Uterine smooth muscle cell (primary cell): ENCODE measurements around the gene EBNA1BP2. TPM values are rescaled to one million over a fixed set of nuclear protein-coding genes. Genes with fewer than 3 reads are reported as not detected.

Experiments
- total RNA-seq: library from RNA; depleted of rRNA; stranded (reverse); fragments of >200 nt; gene quantifications from 2 replicates; pipeline ENCODE4 v1.2.3, GENCODE V29; 2014

EBNA1BP2 gene, protein sequence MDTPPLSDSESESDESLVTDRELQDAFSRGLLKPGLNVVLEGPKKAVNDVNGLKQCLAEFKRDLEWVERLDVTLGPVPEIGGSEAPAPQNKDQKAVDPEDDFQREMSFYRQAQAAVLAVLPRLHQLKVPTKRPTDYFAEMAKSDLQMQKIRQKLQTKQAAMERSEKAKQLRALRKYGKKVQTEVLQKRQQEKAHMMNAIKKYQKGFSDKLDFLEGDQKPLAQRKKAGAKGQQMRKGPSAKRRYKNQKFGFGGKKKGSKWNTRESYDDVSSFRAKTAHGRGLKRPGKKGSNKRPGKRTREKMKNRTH
- 92.6 and 174 TPM in 2 replicates for total RNA-seq

DNA sequence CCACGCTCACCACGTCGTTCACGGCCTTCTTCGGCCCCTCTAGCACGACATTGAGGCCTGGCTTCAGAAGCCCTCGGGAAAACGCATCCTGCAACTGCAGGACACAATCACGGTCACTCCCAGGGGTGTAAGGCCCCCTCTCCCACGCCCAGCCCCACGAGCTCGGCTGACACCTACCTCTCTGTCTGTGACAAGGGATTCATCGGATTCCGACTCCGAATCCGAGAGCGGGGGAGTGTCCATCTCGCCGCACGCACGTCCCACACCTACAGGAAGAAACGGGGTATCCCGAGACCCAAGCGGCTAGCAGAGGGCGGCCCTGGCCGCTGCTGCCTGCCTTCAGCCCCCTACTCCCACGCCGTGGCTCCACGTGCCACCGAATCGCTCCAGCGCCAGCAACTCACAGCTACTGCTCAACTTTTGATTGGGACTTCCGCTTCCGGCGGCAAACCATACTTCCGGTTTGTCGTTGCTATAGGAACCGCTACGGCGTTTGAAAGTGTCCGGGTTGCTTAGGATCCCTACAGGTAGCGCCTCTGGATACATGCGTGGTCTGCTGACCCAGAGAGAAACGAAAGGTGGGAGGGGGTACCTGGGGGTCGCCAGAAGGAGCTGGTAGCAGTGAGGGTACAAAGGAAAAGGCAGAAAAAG lies at the start of gene EBNA1BP2, which contains the start of gene CFAP57:
EBNA1BP2 (minus strand) TSS at position 415 of the 651 bp plus-strand sequence; CDS start at position 243, 172 bp downstream.
CFAP57 (plus strand) TSS at position 455 of the 651 bp plus-strand sequence. CDS start 424 bp downstream, outside the sequence.

Other genes starting within 250 kb of the EBNA1BP2 start
- 76.0 and 113 TPM in 2 replicates for gene SLC2A1, start 213.4 kb downstream of the EBNA1BP2 start, total RNA-seq
- 0.22 and 0.75 TPM in 2 replicates for gene CFAP57, start within 50 bp of the EBNA1BP2 start, total RNA-seq
- gene TMEM125, start 97.7 kb upstream of the EBNA1BP2 start, total RNA-seq, result under 0.01 TPM in 1 of 2 replicates, not detected in the other
- 0.11 TPM in 1 of 2 replicates, not detected in the other for gene C1orf210, start 113.3 kb upstream of the EBNA1BP2 start, total RNA-seq
- gene TIE1, start 128.7 kb upstream of the EBNA1BP2 start, total RNA-seq, result 67.9 and 127 TPM in 2 replicates
- gene MPL, start 165.5 kb upstream of the EBNA1BP2 start, total RNA-seq, result not detected in 2 replicates
- gene CDC20, start 186.7 kb upstream of the EBNA1BP2 start, total RNA-seq, result 37.7 and 171 TPM in 2 replicates
- 49.9 and 51.4 TPM in 2 replicates for gene ELOVL1, start 195.7 kb upstream of the EBNA1BP2 start, total RNA-seq
- gene MED8, start 217.5 kb upstream of the EBNA1BP2 start, total RNA-seq, result 75.9 and 83.1 TPM in 2 replicates
- gene SZT2, start 217.6 kb upstream of the EBNA1BP2 start, total RNA-seq, result 33.3 and 34.7 TPM in 2 replicates